SIG-M5 treated with dmso at 0.1 percent for 504 hours (cell line): ENCODE results near the gene FYCO1.
A peak's percentile ranks its signal among the peaks of the same experiment; 100 is the strongest.

Source experiments
- DNase-seq: peaks from one replicate; lab custom pipeline; 2025; ENCODE audit not compliant: unreplicated experiment; lab: John Stamatoyannopoulos, UW

The FYCO1 gene

GRCh38 chr3:45944830-45945620 is 50.6 kb downstream of the FYCO1 start:
- no peak for DNase-seq

DNA sequence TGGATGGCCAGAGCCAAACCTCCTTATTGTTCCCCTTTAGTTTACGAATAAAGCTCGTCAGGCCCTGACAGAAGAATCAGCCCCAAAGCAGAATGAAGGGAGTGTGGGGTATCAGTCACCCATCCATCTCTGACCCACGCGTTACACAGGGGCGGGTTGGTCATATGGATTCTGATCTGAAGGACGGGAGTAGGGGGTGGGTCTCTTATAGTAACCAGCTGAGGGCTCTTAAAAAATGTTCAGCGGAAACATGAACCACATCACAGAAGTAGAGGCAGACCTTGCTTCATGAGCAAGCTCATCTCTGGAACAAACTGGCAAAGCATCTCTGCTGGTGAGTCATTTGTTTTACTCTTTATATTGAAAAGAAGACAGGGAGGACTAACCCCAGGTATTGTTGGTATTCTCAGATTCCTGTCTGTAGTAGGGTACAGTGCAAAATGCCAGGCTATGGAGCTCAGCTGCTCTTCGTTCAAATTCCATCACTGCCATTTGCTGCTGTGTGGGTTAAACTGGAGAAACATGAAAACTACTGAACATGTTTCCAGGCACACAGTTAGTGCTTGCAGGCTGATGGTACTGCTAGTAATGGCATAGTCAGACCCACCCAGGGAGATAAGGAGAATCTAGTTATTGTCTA is 52.3 kb downstream of the FYCO1 start, which contains the start of gene CXCR6:
CXCR6 (plus strand) TSS at position 258 of the 640 bp plus-strand sequence. CDS start 3,018 bp downstream, outside the sequence.
- no peak for DNase-seq

DNA sequence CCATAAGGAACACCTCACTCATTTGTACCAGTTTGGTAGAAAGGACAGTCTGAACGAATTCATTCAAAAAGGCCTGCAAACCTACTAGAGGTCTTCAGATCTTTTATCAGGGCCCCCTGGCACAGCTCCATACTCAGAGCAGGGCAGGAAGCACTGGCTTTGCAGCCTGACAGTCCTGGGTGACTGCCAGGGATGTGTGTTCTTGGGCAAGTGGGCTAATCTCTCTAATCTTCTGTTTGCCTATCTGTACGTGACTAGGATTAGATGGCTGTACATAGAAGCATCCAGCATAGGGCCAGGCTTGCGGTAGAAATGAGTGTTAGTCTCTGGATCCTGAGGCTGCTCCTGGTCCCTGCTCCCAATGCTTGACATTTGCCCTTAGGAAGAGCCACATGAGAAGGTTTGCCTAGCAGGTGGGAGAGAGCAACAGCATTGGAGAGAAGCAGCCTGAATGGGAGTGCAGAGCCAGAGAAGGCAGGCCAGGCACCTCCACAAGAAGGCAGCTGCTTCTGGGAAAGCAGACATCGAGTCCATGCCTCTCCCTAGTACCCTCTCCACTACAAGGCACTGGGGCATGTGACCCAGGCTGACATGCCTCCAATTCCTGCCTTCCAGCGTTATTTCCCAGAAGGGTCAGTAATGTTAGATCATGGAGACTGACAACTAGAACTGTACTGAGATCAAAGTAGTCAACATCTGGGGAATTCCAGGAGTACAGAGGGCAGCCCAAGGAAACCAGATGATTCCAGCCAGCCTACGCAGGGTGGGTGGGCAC is 53.4 kb downstream of the FYCO1 start:
- DNase-seq = no peak

DNA sequence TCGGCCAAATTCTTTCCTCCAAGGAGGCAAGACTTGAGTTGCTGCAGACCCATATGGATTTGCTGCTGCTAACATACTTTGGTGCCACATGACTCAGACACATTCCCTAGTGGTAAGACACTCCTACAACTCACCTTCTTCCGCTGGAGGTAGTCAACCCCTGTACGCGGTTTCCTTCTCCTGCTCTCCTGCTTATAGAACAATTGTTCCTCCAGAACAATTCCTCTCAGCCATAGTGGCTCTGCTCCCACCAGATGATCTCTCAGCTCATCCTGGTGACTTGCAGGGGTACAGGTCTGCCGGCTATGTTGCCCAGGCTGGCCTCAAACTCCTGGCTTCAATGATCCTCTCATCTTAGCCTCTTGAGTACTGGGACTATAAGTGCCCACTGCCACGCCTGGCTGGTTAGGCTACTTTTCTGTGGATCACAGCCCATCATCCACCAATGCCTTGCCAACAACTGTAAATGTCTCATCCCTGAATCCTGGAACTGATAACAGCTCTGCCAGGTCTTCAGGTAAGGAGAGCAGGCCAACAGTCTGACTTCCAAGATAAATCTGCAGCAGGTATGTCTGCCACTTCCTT is 54.8 kb downstream of the FYCO1 start:
- no peak for DNase-seq

GRCh38 chr3:45940004-45940780 is 55.4 kb downstream of the FYCO1 start:
- DNase-seq = no peak

DNA sequence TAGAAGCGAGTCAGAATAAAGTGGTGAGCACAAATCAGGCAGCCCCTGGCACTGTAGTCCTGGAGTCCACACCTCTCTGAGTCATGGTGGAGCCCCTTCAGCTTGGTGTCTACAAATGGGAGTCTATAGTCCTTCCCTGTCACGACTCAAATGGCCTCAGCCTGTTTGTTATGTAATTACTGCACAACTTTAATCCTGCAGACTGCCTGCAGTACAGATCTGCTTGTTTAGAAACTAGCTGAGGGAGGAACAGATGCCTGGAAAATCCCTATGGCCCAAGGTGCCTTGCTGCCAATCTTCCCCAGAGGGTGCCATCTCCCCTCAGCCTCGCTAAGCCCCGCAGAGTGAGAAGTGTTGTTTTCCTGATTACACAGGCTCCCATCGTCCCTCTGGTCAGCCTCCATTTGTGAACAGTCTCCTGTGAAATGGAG is 56.3 kb downstream of the FYCO1 start:
- DNase-seq = no peak

- peak; percentile 90 for DNase-seq
Measured at GRCh38 chr3:45938864-45939263, 56.8 kb downstream of the FYCO1 start.

DNA sequence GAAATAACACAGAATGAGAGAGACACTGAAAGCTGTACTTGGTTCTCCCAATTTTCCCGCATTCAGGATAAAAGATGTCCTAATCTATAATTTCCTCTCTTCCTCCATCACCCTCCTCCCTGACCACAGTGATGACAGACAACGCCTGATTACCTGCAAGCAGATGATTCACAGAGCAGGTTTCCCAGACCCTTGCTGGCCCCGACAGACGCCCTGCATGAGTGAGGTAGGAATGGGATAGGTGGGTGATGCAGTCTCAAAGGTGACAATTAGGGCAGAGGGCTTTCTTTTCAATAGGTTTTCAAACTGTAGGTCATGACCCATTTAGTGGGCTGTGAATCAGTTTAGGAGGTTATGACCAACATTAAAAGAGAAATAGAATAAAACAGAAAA is 57.6 kb downstream of the FYCO1 start:
- DNase-seq = no peak

- no peak for DNase-seq
Measured at GRCh38 chr3:45937206-45938042, 58.2 kb downstream of the FYCO1 start.

- DNase-seq = no peak
Measured at GRCh38 chr3:45936261-45936660, 59.4 kb downstream of the FYCO1 start.

DNA sequence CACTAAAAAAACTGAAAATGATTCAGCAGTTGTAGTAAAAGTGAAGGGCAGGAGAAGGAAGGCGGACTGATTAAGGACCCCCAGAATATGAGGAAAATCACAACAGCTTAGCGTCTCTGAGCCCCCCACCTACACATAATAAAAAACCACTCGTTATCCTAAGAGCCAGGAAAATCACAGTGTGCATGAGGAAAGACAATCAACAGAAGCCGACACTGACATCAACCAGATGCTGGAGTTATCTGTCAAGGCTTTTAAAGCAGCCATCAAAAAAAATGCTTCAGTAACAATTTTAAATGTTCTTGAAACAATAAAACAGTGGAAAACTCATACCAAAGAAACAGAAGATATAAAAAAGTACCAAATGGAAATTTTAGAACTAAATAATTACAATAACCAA is 62.0 kb downstream of the FYCO1 start:
- DNase-seq = no peak

DNA sequence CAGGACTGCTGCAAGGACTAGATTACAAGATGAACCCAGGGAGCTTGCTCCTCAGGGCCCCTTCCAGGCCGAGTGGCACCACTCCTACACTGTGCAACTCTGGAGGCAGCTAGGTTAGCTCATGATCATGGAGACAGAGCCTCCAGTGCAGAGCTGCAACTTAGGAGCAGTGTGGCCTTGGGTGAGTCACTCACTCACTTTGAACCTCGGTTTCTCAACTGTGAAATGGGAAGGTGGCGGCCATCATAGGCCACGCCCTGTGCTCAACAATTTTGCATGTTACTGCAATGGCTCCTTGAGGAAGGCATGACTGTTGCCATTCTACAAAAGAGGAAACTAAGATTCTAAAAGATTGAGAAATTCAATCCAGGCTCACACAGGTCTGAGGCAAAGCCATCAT is 63.5 kb downstream of the FYCO1 start:
- DNase-seq = peak; percentile 91

DNA sequence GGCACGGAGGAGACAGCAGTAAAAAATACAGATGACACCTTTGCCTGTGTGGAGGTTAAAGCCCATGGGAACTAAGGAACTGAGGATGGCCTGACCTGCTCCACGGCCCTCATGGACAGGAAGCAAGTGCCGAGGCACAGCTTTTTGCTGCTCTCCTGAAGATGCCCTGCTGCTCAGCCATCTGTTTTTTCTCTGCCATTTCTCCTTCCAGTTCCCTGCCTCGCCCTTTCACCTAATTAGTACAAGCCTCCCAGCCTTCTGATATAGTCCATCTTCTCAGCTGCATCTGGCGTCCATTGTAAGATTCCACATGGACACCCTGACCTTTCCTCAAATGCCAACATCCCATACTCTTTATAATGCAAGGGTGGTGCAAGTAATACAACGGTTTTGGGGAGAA is 64.1 kb downstream of the FYCO1 start:
- no peak for DNase-seq

DNA sequence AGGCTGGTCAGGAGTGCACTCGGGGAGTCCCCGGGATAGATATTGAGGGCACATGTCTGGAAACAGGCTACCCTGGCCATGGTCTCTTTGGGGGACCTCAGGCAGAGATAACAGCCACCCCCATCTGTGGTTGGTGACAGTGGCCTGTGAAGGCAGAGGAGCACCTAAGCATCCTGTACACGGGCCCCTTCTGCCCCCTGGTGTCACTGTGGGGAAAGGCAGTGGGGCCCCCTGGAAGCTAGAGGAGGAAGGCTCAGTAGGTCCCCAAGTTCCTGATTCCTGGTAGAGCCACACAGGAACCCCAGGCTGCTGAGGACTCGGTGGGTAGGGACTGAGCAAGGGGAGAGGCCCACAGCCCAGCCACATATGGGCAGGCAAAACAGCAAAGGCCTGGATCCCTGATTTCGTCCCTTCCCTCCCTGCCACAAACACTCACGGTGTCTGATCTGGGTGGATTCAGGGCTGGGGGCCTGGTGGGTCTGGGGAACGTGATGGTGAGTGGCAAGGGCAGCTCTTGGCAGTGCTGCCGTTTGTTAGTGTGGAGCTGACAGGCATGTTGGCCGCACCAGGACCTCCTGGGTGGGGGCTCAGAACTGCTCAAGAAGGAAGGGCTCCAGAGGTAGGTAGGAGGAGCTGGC is 66.5 kb downstream of the FYCO1 start:
- peak; percentile 23 for DNase-seq

GRCh38 chr3:45927881-45928280 is 67.7 kb downstream of the FYCO1 start:
- DNase-seq = no peak

- DNase-seq = no peak
Measured at GRCh38 chr3:45923755-45924154, 71.9 kb downstream of the FYCO1 start.

DNA sequence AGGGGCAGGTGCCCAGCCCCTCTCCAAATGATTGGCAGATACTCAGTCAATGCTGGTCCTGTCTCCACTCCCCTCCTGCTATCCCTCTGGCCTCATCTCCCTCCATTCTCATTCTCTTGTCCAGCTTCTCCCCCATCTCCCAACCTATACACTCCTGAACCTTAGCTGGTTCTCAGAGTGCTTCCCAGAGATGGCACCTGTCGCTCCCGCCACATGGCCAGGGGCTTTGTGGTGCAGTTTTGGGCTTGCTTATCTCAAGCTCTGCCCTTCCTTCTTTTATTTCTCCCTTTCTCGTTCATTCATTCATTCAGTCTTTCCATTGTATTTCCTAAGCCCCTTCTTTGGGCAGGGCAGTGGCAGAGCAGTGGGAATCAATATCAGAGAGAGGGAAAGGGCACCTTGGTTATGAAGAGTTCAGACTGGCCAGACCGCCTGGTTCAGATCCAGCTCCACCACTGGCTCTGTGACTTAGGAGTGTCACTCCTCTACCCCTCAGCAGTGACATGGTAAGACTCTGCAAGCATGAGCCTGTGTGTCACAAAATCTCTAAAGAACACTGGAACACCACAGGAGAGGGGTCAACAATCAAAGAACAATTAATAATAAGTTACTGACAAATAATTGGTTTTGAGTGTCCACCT is 72.6 kb downstream of the FYCO1 start:
- no peak for DNase-seq

DNA sequence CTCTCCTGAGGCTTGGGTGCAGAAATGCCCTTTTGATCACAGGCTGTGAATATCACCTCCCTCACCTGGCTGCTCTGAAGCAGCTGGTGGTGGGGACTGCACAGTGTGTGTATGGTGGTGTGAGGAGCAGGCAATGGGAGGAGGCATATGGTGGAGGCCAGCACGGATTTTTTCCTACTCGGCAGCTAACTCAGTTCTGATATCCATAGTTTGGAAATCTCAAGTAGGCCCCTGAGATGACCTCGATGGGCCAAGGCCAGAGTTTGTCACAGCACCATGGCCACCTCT is 73.6 kb downstream of the FYCO1 start:
- DNase-seq = no peak
